ENCODE measurements around the gene CTNND2.

CTNND2 gene

GRCh38 chr5:11251247-11251646, 653.0 kb downstream of the CTNND2 start:
- Histone ChIP-seq H3K4me3 (ENCODE audit: insufficient read depth in 1 of 2, low read depth in 1 of 2, low read length in 2 of 2) (no peak overlapping the region), H3K79me1 (replicated peaks; ENCODE audit: low read length, poor library complexity, severe bottlenecking) (no peaks in the 10 kb centered on the region), H4K8ac (ENCODE audit: low read length) (no peak overlapping the region)

GRCh38 chr5:11248966-11249365, 655.3 kb downstream of the CTNND2 start:
- H2BK12ac ChIP-seq (ENCODE audit: low read length in 2 of 2) = no peak overlapping the region
- H3K4me2 ChIP-seq (ENCODE audit: low read length, poor library complexity, severe bottlenecking) = no peak overlapping the region
- H3K14ac ChIP-seq (ENCODE audit: low read length in 2 of 2) = no peak overlapping the region
- H2AFZ ChIP-seq (ENCODE audit: low read depth, low read length) = no peak overlapping the region
- H3K4me3 ChIP-seq (ENCODE audit: insufficient read depth in 1 of 2, low read depth in 1 of 2, low read length in 2 of 2) = no peak overlapping the region
- H2BK120ac ChIP-seq (ENCODE audit: low read depth, low read length) = no peak overlapping the region
- H4K91ac ChIP-seq (ENCODE audit: low read length) = no peak overlapping the region
- H3K9me3 ChIP-seq (ENCODE audit: control insufficient read depth, low read length) = no peaks in the 10 kb centered on the region
- H3K27me3 ChIP-seq (ENCODE audit: control insufficient read depth in 1 of 2, insufficient read depth in 1 of 2, low read length in 2 of 2) = no peaks in the 10 kb centered on the region
- no peak overlapping the region for H3K4ac ChIP-seq (ENCODE audit: low read depth in 1 of 2, low read length in 2 of 2)
- no peak overlapping the region for H3K27ac ChIP-seq (ENCODE audit: low read length, poor library complexity, severe bottlenecking)
- H3K23ac ChIP-seq (ENCODE audit: low read length in 2 of 2) = no peak overlapping the region
- H3K79me1 ChIP-seq (replicated peaks; ENCODE audit: low read length, poor library complexity, severe bottlenecking) = no peaks in the 10 kb centered on the region
- no peak overlapping the region for H2BK15ac ChIP-seq (ENCODE audit: low read depth, poor library complexity, severe bottlenecking)
- no peak for DNase-seq
- no peaks in the 10 kb centered on the region for H3K36me3 ChIP-seq (ENCODE audit: control insufficient read depth in 1 of 2, insufficient read depth in 2 of 2, low read depth in 1 of 2, low read length in 2 of 2)
- H3K9ac ChIP-seq (ENCODE audit: low read length) = no peak overlapping the region
- WGBS = 76% methylated on average over 4 of the region's 4 CpGs
- H2AK5ac ChIP-seq (ENCODE audit: low read length, severe bottlenecking) = no peak overlapping the region
- H2BK5ac ChIP-seq (ENCODE audit: low read depth, low read length, poor library complexity, severe bottlenecking) = no peak overlapping the region
- H4K8ac ChIP-seq (ENCODE audit: low read length) = no peak overlapping the region
- H3K4me1 ChIP-seq (ENCODE audit: control insufficient read depth, insufficient read depth, low read depth, low read length) = no peaks in the 10 kb centered on the region
- H3K18ac ChIP-seq (ENCODE audit: low read depth in 1 of 2, low read length in 2 of 2) = no peak overlapping the region

More at GRCh38 chr5:11251247-11251646, 653.0 kb downstream of the CTNND2 start:
- Histone ChIP-seq H3K4me2 (ENCODE audit: low read length, poor library complexity, severe bottlenecking) (no peak overlapping the region), H3K4ac (ENCODE audit: low read depth in 1 of 2, low read length in 2 of 2) (no peak overlapping the region), H3K14ac (ENCODE audit: low read length in 2 of 2) (no peak overlapping the region), H2BK5ac (ENCODE audit: low read depth, low read length, poor library complexity, severe bottlenecking) (no peak overlapping the region), H2AFZ (ENCODE audit: low read depth, low read length) (no peak overlapping the region), H3K18ac (ENCODE audit: low read depth in 1 of 2, low read length in 2 of 2) (no peak overlapping the region), H3K23ac (ENCODE audit: low read length in 2 of 2) (no peak overlapping the region), H3K9me3 (ENCODE audit: control insufficient read depth, low read length) (no peaks in the 10 kb centered on the region), H2BK15ac (ENCODE audit: low read depth, poor library complexity, severe bottlenecking) (no peak overlapping the region), H2AK5ac (ENCODE audit: low read length, severe bottlenecking) (no peak overlapping the region), H3K27me3 (ENCODE audit: control insufficient read depth in 1 of 2, insufficient read depth in 1 of 2, low read length in 2 of 2) (no peaks in the 10 kb centered on the region), H4K91ac (ENCODE audit: low read length) (no peak overlapping the region), H3K27ac (ENCODE audit: low read length, poor library complexity, severe bottlenecking) (no peak overlapping the region), H3K4me1 (ENCODE audit: control insufficient read depth, insufficient read depth, low read depth, low read length) (no peaks in the 10 kb centered on the region), H3K9ac (ENCODE audit: low read length) (no peak overlapping the region), H2BK120ac (ENCODE audit: low read depth, low read length) (no peak overlapping the region), H2BK12ac (ENCODE audit: low read length in 2 of 2) (no peak overlapping the region), H3K36me3 (ENCODE audit: control insufficient read depth in 1 of 2, insufficient read depth in 2 of 2, low read depth in 1 of 2, low read length in 2 of 2) (no peaks in the 10 kb centered on the region)
- DNase-seq = peak; percentile 15
- WGBS = 71% methylated on average over 6 of the region's 6 CpGs

GRCh38 chr5:11247224-11247623, 657.0 kb downstream of the CTNND2 start:
- H2AFZ ChIP-seq (ENCODE audit: low read depth, low read length) = no peak overlapping the region
- H3K9me3 ChIP-seq (ENCODE audit: control insufficient read depth, low read length) = no peaks in the 10 kb centered on the region
- no peak for DNase-seq
- 67% methylated on average over 1 of the region's 3 CpGs for WGBS
- no peak overlapping the region for H3K18ac ChIP-seq (ENCODE audit: low read depth in 1 of 2, low read length in 2 of 2)
- H3K4me1 ChIP-seq (ENCODE audit: control insufficient read depth, insufficient read depth, low read depth, low read length) = no peaks in the 10 kb centered on the region
- no peak overlapping the region for H3K23ac ChIP-seq (ENCODE audit: low read length in 2 of 2)
- no peaks in the 10 kb centered on the region for H3K79me1 ChIP-seq (replicated peaks; ENCODE audit: low read length, poor library complexity, severe bottlenecking)
- H2BK12ac ChIP-seq (ENCODE audit: low read length in 2 of 2) = no peak overlapping the region
- no peak overlapping the region for H2AK5ac ChIP-seq (ENCODE audit: low read length, severe bottlenecking)
- no peak overlapping the region for H2BK5ac ChIP-seq (ENCODE audit: low read depth, low read length, poor library complexity, severe bottlenecking)
- no peaks in the 10 kb centered on the region for H3K36me3 ChIP-seq (ENCODE audit: control insufficient read depth in 1 of 2, insufficient read depth in 2 of 2, low read depth in 1 of 2, low read length in 2 of 2)
- H3K4ac ChIP-seq (ENCODE audit: low read depth in 1 of 2, low read length in 2 of 2) = no peak overlapping the region
- no peak overlapping the region for H3K4me2 ChIP-seq (ENCODE audit: low read length, poor library complexity, severe bottlenecking)
- no peak overlapping the region for H3K14ac ChIP-seq (ENCODE audit: low read length in 2 of 2)
- no peak overlapping the region for H2BK120ac ChIP-seq (ENCODE audit: low read depth, low read length)
- H4K8ac ChIP-seq (ENCODE audit: low read length) = no peak overlapping the region
- no peak overlapping the region for H4K91ac ChIP-seq (ENCODE audit: low read length)
- H3K27me3 ChIP-seq (ENCODE audit: control insufficient read depth in 1 of 2, insufficient read depth in 1 of 2, low read length in 2 of 2) = no peaks in the 10 kb centered on the region
- H3K4me3 ChIP-seq (ENCODE audit: insufficient read depth in 1 of 2, low read depth in 1 of 2, low read length in 2 of 2) = no peak overlapping the region
- H2BK15ac ChIP-seq (ENCODE audit: low read depth, poor library complexity, severe bottlenecking) = no peak overlapping the region
- no peak overlapping the region for H3K27ac ChIP-seq (ENCODE audit: low read length, poor library complexity, severe bottlenecking)
- H3K9ac ChIP-seq (ENCODE audit: low read length) = no peak overlapping the region

- H2BK120ac ChIP-seq (ENCODE audit: low read depth, low read length) = no peak overlapping the region
- 79% methylated on average over 2 of the region's 2 CpGs for WGBS
Observed at GRCh38 chr5:11240293-11241190, 663.7 kb downstream of the CTNND2 start.

More at GRCh38 chr5:11240293-11241190, 663.7 kb downstream of the CTNND2 start:
- no peaks in the 10 kb centered on the region for H3K4me1 ChIP-seq (ENCODE audit: control insufficient read depth, insufficient read depth, low read depth, low read length)
- H3K9ac ChIP-seq (ENCODE audit: low read length) = no peak overlapping the region
- H4K8ac ChIP-seq (ENCODE audit: low read length) = peak overlapping the region; percentile 23
- no peak overlapping the region for H3K4ac ChIP-seq (ENCODE audit: low read depth in 1 of 2, low read length in 2 of 2)
- no peak overlapping the region for H3K23ac ChIP-seq (ENCODE audit: low read length in 2 of 2)
- no peak overlapping the region for H3K4me3 ChIP-seq (ENCODE audit: insufficient read depth in 1 of 2, low read depth in 1 of 2, low read length in 2 of 2)
- no peak overlapping the region for H2AFZ ChIP-seq (ENCODE audit: low read depth, low read length)
- no peaks in the 10 kb centered on the region for H3K36me3 ChIP-seq (ENCODE audit: control insufficient read depth in 1 of 2, insufficient read depth in 2 of 2, low read depth in 1 of 2, low read length in 2 of 2)
- no peak overlapping the region for H2BK5ac ChIP-seq (ENCODE audit: low read depth, low read length, poor library complexity, severe bottlenecking)
- no peak overlapping the region for H3K14ac ChIP-seq (ENCODE audit: low read length in 2 of 2)
- H3K27ac ChIP-seq (ENCODE audit: low read length, poor library complexity, severe bottlenecking) = no peak overlapping the region
- H3K18ac ChIP-seq (ENCODE audit: low read depth in 1 of 2, low read length in 2 of 2) = no peak overlapping the region
- H3K27me3 ChIP-seq (ENCODE audit: control insufficient read depth in 1 of 2, insufficient read depth in 1 of 2, low read length in 2 of 2) = no peaks in the 10 kb centered on the region
- H3K79me1 ChIP-seq (replicated peaks; ENCODE audit: low read length, poor library complexity, severe bottlenecking) = no peaks in the 10 kb centered on the region
- DNase-seq = no peak
- H2BK12ac ChIP-seq (ENCODE audit: low read length in 2 of 2) = no peak overlapping the region
- no peak overlapping the region for H2AK5ac ChIP-seq (ENCODE audit: low read length, severe bottlenecking)
- peak overlapping the region; percentile 20 for H4K91ac ChIP-seq (ENCODE audit: low read length)
- H3K9me3 ChIP-seq (ENCODE audit: control insufficient read depth, low read length) = no peaks in the 10 kb centered on the region
- no peak overlapping the region for H2BK15ac ChIP-seq (ENCODE audit: low read depth, poor library complexity, severe bottlenecking)
- no peak overlapping the region for H3K4me2 ChIP-seq (ENCODE audit: low read length, poor library complexity, severe bottlenecking)
